ENCODE measurements around the gene PRAME.
"Not testable (repeated sequence)": the region's sequence is repeated elsewhere in the genome, so short reads cannot be mapped to it uniquely, and the experiment has no call there.

PRAME gene

DNA sequence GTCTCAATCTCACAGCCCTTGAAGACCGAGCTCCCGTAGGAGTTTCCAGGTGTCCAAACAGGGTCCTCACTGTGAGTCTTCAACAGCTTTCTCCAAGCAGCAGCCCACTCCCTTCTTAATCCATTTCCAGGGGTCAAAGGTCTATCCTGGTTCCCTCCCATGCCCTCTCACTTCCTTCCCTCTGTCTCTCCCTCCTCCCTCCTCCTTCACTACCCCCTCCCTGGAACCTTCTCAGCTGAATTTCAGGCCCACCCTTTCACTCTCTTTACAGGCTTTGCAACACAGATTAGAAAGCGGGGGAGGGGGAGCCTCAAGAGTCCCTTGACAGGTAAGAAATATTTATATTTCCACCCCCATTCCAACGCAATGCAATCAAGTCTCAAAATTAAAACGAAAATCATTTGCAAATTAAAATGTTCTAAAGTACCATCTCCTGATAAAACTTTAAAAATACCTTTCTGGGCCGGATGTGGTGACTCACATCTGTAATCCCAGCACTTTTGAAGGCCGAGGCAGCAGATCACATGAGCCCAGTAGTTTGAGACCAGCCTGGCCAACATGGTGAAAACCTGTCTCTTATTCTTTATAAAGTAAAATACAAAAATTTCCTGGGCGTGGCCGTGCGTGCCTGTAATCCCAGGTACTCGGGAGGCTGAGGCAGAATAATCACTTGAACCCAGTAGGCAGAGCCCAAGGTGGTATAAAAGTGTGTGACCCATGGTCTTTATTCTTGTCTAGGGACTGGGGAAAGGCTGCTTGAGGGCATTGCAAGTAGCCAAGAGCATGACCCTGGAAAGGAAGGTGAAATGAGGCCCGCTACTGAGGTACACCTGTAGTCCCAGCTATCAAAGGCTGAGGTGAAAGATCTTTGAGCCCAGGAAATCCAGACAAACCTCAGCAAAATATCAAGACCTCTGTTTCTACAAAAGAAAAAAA lies 38.1 kb downstream of the PRAME start:
- no peak for DNase-seq

DNA sequence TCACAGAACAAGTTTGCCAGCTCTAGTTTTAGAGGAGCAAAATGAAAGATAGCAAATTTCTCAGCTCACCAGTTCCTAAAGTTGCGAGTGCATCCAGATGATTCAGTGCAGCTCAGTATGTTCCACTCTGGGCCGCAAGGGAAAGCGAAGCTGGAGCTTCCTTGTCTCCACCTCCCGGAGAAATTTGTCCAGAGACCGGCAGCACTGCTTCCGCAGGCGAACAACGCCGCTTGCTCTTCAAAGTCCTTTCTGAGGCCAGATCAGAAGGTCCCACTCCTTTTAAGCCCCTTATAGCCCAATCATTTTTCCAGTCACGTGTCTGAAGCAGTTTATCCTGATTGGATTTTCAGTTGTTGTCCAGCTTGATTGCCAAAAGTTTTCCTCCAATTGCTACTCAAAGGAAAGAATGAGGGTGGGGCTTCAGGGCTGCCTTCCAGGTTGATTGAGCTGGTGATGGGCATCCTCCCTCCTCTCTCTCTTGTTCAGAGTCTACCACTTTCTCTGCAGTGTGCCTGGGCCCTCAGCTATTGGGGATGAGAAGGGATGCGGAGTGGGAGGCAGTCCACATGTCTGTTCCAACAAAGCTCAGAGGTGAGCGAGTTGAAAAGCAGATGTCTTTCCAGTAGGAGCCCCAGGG lies 38.9 kb downstream of the PRAME start, which contains the start of gene ZNF280A:
TSS of gene ZNF280A (minus strand) at position 251 of the 637 bp plus-strand sequence. CDS start 4,640 bp downstream, outside the sequence.
- DNase-seq: no peak

DNA sequence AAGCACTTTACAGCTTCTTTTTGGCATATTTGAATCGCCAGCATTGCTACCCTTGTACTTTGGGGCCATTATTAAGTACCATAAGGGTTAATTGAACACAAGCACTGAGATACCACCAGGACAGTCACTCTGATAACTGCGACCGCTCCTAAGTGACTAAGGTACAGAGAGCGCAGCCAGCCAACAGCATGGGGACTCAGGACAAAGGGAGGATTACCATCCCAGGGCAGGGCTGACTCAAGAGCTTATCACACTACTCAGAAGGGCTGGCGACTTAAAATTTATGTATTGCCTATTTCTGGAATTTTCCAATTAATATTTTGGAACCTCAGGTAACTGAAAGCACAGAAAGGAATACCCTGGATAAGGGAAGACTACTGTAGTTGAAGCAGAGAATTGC lies 39.5 kb downstream of the PRAME start:
- no peak for DNase-seq

DNA sequence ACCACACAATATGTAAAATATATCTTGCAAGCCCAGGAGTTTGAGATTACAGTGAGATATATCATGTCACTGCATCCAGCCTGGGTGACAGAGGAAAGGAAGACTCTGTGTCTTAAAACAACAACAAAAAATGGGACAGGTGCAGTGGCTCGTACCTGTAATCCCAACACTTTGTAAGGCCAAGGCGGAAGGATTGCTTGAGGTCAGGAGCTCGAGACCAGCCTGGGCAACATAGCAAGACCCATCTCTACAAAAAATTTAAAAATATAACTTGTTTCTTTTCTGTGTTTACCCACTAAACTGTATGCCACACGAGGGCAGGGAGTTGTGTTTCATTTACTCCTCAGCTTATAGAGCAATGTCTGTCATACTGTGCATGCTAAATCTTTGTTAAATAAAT lies 42.1 kb downstream of the PRAME start:
- no peak for DNase-seq

- DNase-seq: no peak
Measured at GRCh38 chr22:22515890-22516289, 43.2 kb downstream of the PRAME start.

- not testable (repeated sequence) for DNase-seq
Measured at GRCh38 chr22:22514431-22514830, 44.6 kb downstream of the PRAME start.

- DNase-seq: no peak
Measured at GRCh38 chr22:22513619-22514018, 45.4 kb downstream of the PRAME start.

- DNase-seq: no peak
Measured at GRCh38 chr22:22512951-22513350, 46.1 kb downstream of the PRAME start.

DNA sequence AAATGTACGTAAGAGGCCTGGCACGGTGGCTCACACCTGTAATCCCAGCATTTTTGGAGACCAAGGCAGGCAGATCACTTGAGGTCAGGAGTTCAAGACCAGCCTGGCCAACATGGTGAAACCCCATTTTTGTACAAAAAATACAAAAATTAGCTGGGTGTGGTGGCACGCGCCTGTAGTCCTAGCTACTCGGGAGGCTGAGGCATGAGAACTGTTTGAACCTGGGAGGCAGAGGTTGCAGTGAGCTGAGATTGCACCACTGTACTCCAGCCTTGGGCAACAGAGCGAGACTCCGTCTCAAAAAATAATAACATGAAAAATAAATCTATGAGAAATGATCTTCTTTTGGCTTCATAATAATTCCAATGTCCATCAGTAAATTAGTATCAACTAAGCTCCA lies 48.2 kb downstream of the PRAME start:
- not testable (repeated sequence) for DNase-seq

- DNase-seq: not testable (repeated sequence)
Measured at GRCh38 chr22:22509912-22510311, 49.2 kb downstream of the PRAME start.

GRCh38 chr22:22508274-22509176 lies 50.5 kb downstream of the PRAME start, which contains the start of gene ZNF280B:
Gene ZNF280B, minus strand, starts transcription at chr22:22508742. Its CDS starts 19,344 bp downstream, at chr22:22489398.
- DNase-seq: peak; percentile 88

DNA sequence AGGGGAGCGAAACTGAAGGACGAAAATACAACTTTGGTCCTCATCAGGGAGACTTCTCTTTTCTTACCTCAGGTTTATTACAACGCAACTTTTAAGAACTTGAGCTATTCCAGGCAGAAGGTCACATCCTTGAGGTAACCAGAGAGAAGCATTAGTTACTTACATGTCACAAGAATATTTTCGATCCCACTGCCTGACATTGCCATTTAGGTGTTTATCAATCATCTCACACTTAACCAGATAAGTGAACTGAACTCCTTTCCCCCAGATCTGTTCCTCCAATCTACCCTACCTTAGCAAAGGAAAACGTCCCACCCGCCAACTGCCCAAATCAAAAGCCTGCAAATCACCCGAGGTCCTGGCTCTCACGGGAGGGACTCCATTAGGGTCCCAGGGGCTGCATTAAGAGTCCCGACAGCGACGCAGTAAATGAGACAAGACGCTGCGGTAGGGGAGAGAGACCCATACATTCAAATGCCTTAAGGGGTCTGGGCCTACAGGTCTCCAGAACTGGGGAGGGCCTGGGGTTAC lies 51.3 kb downstream of the PRAME start:
- DNase-seq: no peak

GRCh38 chr22:22506736-22507135 lies 52.3 kb downstream of the PRAME start:
- DNase-seq: no peak

- DNase-seq: no peak
Measured at GRCh38 chr22:22498267-22498666, 60.8 kb downstream of the PRAME start.
